A673 (cell line): ENCODE data around the gene TRIM29. TPM values are rescaled to one million over a fixed set of nuclear protein-coding genes. Genes with fewer than 3 reads are reported as not detected.

ENCODE experiments used
- BruUV-seq: library from RNA; stranded (reverse); fragments of 400-500 nt; replicated peaks from 2 replicates; lab custom pipeline; 2021; lab: Mats Ljungman, UMichigan
- CTCF ChIA-PET: fragments of 300-600 bp; sonication (Branson Sonifier 250); formaldehyde crosslinking; loops from one replicate; lab custom pipeline; 2022; ENCODE audit warnings: antibody characterized with exemption; lab: Charles Lee
- POLR2A ChIA-PET: fragments of 300-600 bp; sonication (Branson Sonifier 250); formaldehyde crosslinking; loops from one replicate; lab custom pipeline; 2022; ENCODE audit warnings: antibody characterized with exemption; ENCODE audit not compliant: low non-redundant PET; lab: Charles Lee
- DNase-seq: peaks from one replicate; pipeline ENCODE4 v3.0.0-alpha.2; 2015; ENCODE audit warnings: low spot score
- H3K27ac ChIP-seq: fragments of 200-600 bp; sonication (generic); 2 replicates; pipeline ENCODE4 v1.5.1; 2016; ENCODE audit warnings: mixed run types, low read depth, mild to moderate bottlenecking, mixed read lengths, antibody characterized with exemption, low read length; ENCODE audit not compliant: poor library complexity, severe bottlenecking
- H3K27me3 ChIP-seq: fragments of 200-600 bp; sonication (generic); replicated peaks from 2 replicates; pipeline ENCODE4 v1.6.1; 2017; ENCODE audit warnings: mixed run types, low read depth, mild to moderate bottlenecking, mixed read lengths, antibody characterized with exemption, low read length; ENCODE audit not compliant: insufficient read depth, poor library complexity
- H3K36me3 ChIP-seq: fragments of 200-600 bp; sonication (generic); 2 replicates; pipeline ENCODE4 v1.6.1; 2016; ENCODE audit warnings: mixed run types, mild to moderate bottlenecking, mixed read lengths, antibody characterized with exemption, low read length; ENCODE audit not compliant: insufficient read depth, poor library complexity, severe bottlenecking
- H3K4me1 ChIP-seq: fragments of 200-600 bp; sonication (generic); 2 replicates; pipeline ENCODE4 v1.6.1; 2017; ENCODE audit warnings: mixed run types, mild to moderate bottlenecking, mixed read lengths, antibody characterized with exemption, low read length; ENCODE audit not compliant: insufficient read depth, poor library complexity, severe bottlenecking
- H3K4me3 ChIP-seq: fragments of 200-600 bp; sonication (generic); 2 replicates; pipeline ENCODE4 v1.5.1; 2016; ENCODE audit warnings: low read depth, mixed run types, mild to moderate bottlenecking, mixed read lengths, low read length; ENCODE audit not compliant: poor library complexity, severe bottlenecking
- H3K9me3 ChIP-seq: fragments of 200-600 bp; sonication (generic); 2 replicates; pipeline ENCODE4 v1.6.1; 2016; ENCODE audit warnings: mixed run types, low read depth, mild to moderate bottlenecking, mixed read lengths, antibody characterized with exemption, low read length; ENCODE audit not compliant: poor library complexity, severe bottlenecking
- EZH2 ChIP-seq: fragments of 200-600 bp; sonication (generic); IDR thresholded peaks from 2 replicates; pipeline ENCODE4 v1.6.1; 2017; ENCODE audit warnings: borderline replicate concordance, low read depth, mild to moderate bottlenecking, mixed read lengths, antibody characterized with exemption, low read length; ENCODE audit not compliant: poor library complexity, severe bottlenecking
- intact Hi-C: fragments of 100-400 bp; cut with micrococcal nuclease; formaldehyde crosslinking; loops from one replicate; pipeline ENCODE4 v1.10.0; 2022; ENCODE audit not compliant: unreplicated experiment
- total RNA-seq: library from RNA; stranded (reverse); gene quantifications from 2 replicates; pipeline ENCODE4 v1.2.3, GENCODE V29; 2021
- TF ChIP-seq, protein P1 (sequence below): fragments of 300-800, 200-600 bp; sonication (generic); conservative IDR thresholded peaks from 2 replicates; pipeline ENCODE4 v1.5.1; 2017; ENCODE audit warnings: low read depth, mild to moderate bottlenecking, antibody characterized with exemption, low read length, moderate library complexity, mixed read lengths

TRIM29 gene
- total RNA-seq, 1 experiment from 2014 or later, result not detected

DNA sequence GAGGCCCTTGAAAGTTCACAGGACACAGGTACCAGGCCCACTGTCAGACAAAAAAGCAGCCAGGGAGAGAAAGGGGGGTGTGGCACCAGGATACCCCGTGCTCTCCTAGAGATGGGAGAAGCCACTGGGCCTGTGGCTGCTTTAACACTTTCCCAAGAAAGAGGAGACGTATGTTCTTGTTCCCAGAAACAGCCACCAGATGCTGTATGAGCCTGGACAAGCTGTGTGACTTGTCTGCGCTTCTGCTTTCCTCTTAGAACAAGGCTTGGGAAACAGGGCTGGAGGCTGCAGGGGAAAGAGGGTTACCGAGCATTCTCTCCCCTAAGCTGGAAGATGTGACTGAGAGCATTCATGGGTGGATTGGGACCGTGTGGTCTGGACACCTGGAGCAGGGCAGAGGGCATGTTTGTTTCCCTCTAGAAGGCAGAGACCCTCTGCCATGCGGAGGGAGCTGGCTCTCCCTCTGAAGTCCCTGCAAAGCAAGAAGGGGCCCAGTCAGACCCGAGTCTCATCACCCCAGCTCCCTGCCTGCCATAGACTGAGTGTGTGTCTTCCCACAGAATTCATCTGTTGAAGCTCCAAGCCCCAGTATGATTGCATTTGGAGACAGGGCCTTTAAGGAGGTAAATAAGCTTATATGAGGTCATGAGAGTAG, 74.1 kb downstream of the TRIM29 start:
- ChIA-PET CTCF (no interaction called here), POLR2A (no interaction called here)
- Histone ChIP-seq H3K4me3 (no peak overlapping the region), H3K27ac (no peak overlapping the region), H3K27me3 (peaks cover 12% of the 10 kb centered on the region), H3K4me1 (peaks cover 11% of the 10 kb centered on the region), H3K9me3 (no peaks in the 10 kb centered on the region), H3K36me3 (no peaks in the 10 kb centered on the region)
- TF ChIP-seq, protein P1, sequence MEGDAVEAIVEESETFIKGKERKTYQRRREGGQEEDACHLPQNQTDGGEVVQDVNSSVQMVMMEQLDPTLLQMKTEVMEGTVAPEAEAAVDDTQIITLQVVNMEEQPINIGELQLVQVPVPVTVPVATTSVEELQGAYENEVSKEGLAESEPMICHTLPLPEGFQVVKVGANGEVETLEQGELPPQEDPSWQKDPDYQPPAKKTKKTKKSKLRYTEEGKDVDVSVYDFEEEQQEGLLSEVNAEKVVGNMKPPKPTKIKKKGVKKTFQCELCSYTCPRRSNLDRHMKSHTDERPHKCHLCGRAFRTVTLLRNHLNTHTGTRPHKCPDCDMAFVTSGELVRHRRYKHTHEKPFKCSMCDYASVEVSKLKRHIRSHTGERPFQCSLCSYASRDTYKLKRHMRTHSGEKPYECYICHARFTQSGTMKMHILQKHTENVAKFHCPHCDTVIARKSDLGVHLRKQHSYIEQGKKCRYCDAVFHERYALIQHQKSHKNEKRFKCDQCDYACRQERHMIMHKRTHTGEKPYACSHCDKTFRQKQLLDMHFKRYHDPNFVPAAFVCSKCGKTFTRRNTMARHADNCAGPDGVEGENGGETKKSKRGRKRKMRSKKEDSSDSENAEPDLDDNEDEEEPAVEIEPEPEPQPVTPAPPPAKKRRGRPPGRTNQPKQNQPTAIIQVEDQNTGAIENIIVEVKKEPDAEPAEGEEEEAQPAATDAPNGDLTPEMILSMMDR, result no peak
- TF ChIP-seq EZH2, result no peak
- intact Hi-C loops, result no loop called here
- no peak for DNase-seq
- no TSS peak for BruUV-seq

DNA sequence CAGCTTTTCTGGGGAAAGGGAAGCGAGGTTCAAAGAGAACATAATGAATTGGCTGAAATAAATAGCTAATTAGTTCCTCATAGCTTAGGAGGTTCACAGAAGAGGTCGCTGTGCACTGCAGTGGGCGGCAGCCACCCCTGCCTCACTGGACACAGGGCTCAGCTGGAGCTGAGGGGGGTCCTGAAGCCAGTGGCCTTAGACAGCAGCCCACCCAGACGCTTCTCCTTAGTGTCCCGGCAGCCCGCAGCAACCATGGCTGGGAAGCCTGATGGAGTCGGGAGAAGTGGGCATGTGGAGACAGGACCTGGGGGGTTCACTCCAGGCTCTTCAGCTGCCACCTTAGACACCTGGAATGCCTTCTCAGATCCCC, 75.4 kb downstream of the TRIM29 start:
- no peak overlapping the region for H3K4me3 ChIP-seq
- no peak for DNase-seq
- no peak overlapping the region for H3K27ac ChIP-seq
- H3K27me3 ChIP-seq, result peaks cover 12% of the 10 kb centered on the region
- ChIA-PET CTCF (no interaction called here), POLR2A (no interaction called here)
- no TSS peak for BruUV-seq
- TF ChIP-seq, protein P1, result no peak
- no peak for TF ChIP-seq EZH2
- H3K4me1 ChIP-seq, result peaks cover under 1% of the 10 kb centered on the region
- intact Hi-C loops, result no loop called here
- H3K9me3 ChIP-seq, result no peaks in the 10 kb centered on the region
- no peaks in the 10 kb centered on the region for H3K36me3 ChIP-seq

DNA sequence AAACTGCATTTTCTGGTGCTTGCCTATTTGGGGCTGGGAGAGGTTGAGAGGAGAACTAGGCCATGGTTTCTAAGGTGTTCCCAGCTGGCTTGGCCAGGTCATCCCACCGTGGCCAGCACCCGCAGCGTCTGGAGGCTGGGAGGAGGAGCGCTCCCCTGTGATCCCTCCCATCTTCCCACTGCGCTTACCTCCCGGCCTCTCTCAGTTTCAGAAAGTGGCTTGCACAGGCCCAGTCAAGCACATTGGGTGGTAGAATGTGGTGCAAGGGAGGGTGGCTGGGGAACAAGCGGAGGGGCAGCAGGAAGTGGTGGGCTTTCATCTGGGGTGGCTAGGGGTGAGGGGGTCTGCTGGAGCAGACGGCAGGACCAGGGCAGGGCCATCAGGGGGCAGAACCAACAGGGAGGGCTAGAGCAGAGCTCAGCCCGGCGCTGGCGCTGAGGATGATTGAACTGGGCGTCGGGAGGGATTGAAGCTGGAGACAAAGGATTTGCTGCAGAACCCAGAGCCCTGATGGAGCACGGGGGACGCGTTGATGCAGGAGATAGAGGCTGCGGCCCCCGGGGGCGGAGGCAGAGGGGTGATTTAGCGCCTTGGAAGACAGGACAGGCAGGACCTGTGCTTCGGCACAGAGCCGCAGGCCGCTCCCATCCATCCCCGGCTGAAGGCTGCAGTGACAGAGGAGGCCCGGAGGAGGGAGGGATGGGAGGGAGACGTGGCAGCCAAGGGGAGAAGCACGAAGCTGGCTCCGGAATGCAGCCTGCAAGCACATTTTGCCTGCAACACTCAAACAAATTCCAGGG, 76.0 kb downstream of the TRIM29 start:
- no peak for DNase-seq
- H3K9me3 ChIP-seq, result no peaks in the 10 kb centered on the region
- H3K27me3 ChIP-seq, result peaks cover 12% of the 10 kb centered on the region
- no peaks in the 10 kb centered on the region for H3K4me1 ChIP-seq
- CTCF ChIA-PET, result no interaction called here
- no TSS peak for BruUV-seq
- intact Hi-C loops, result no loop called here
- H3K36me3 ChIP-seq, result no peaks in the 10 kb centered on the region
- H3K27ac ChIP-seq, result no peak overlapping the region
- POLR2A ChIA-PET, result no interaction called here
- H3K4me3 ChIP-seq, result no peak overlapping the region
- TF ChIP-seq, protein P1, result no peak
- no peak for TF ChIP-seq EZH2

Other genes starting within 250 kb of the TRIM29 start
- gene OAF, start 72.9 kb upstream of the TRIM29 start, total RNA-seq, result 25.0 and 27.2 TPM in 2 replicates
- not detected in 2 replicates for gene POU2F3, start 102.0 kb upstream of the TRIM29 start, total RNA-seq
- 11.1 and 13.4 TPM in 2 replicates for gene TLCD5, start 187.2 kb upstream of the TRIM29 start, total RNA-seq
- 122 and 132 TPM in 2 replicates for gene ARHGEF12, start 198.3 kb upstream of the TRIM29 start, total RNA-seq